Naive thymus-derived CD8-positive, alpha-beta T cell (primary cell): ENCODE measurements around the gene C4orf54. TPM values are rescaled to one million over a fixed set of nuclear protein-coding genes. Genes with fewer than 3 reads are reported as not detected.

ENCODE experiments used
- ATAC-seq, 2 donors: fragments of 150-1000 bp; cut with Tn5 transposase in 1 of 2; sonication (Bioruptor Pico), chemical (Tn5 transposase) in 1 of 2; 1 replicate in 1 of 2; 2 replicates in 1 of 2; pipeline ENCODE4 v1.10.0; 2021; ENCODE audit warnings: mild to moderate bottlenecking in 2 of 2, moderate library complexity in 2 of 2
- POLR2A ChIA-PET: fragments of 350-600 bp; sonication (Branson Sonifier 250); formaldehyde crosslinking; loops from one replicate; lab custom pipeline; 2021; ENCODE audit warnings: antibody characterized with exemption; lab: Charles Lee
- DNase-seq, 10 donors: peaks; one replicate each; pipeline versions ENCODE4 v3.0.0 to v3.0.0-alpha.2; 2020 to 2022
- H3K27ac Mint-ChIP-seq, 10 donors: one replicate each; pipeline ENCODE4 v1.8.0; 2020 to 2022; ENCODE audit warnings: mild to moderate bottlenecking in 10 of 10, mixed read lengths in 10 of 10, moderate library complexity in 4 of 10, inconsistent platforms in 1 of 10
- H3K27me3 Mint-ChIP-seq, 5 donors: one replicate each; pipeline ENCODE4 v1.8.0; 2021 to 2022; ENCODE audit warnings: mixed read lengths in 5 of 5
- H3K36me3 Mint-ChIP-seq, 3 donors: one replicate each; pipeline ENCODE4 v1.8.0; 2020 to 2022; ENCODE audit warnings: mixed read lengths in 3 of 3, mild to moderate bottlenecking in 2 of 3, inconsistent platforms in 1 of 3
- H3K4me1 Mint-ChIP-seq, 4 donors: one replicate each; pipeline ENCODE4 v1.8.0; 2021 to 2022; ENCODE audit warnings: mixed read lengths in 4 of 4
- H3K4me3 Mint-ChIP-seq, 10 donors: one replicate each; pipeline ENCODE4 v1.8.0; 2020 to 2022; ENCODE audit warnings: mild to moderate bottlenecking in 10 of 10, mixed read lengths in 10 of 10, moderate library complexity in 6 of 10, inconsistent platforms in 1 of 10
- H3K9me3 Mint-ChIP-seq, 9 donors: one replicate each; pipeline ENCODE4 v1.8.0; 2020 to 2022; ENCODE audit warnings: mixed read lengths in 9 of 9, mild to moderate bottlenecking in 3 of 9, inconsistent platforms in 1 of 9, moderate library complexity in 1 of 9
- polyA plus RNA-seq, 3 donors: library from polyadenylated mRNA; unstranded; fragments of 300-500 nt; fragmentation: Illumina TruSeq; gene quantifications; one replicate each; pipeline ENCODE4 v1.2.3, GENCODE V29; 2021
- total RNA-seq, 8 experiments: library from RNA in 2 of 8; stranded (reverse) in 2 of 8; gene quantifications; one replicate each; pipeline ENCODE4 v1.2.3 and lab custom pipeline; 2021 to 2026

The C4orf54 gene
- total and polyA plus RNA-seq, 5 experiments from 2014 or later = not detected

DNA sequence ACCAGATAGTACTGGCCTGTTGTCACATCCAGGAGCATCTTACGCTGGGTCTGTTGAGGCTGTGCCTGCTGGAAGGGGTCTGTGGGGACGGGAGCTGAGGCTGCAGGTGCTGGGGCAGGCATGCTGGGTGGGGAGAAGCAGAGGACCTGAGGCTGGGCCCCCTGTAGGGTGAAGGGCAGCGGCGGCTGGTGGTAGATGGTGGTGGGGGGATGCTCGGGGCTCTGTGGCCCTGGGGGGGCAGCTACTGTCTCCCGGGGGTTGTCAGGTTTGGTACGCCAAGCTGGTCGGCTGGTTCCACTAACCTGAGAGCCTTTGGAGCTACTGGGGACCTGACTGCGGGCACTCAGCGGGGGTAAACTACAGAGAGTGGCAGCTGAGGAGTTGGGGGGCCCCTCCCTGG, 7.8 kb downstream of the C4orf54 start:
- H3K4me3 Mint-ChIP-seq = no peak overlapping the region
- peaks cover 0 to under 1% (median 0%) of the 10 kb centered on the region in 4 donors for H3K4me1 Mint-ChIP-seq
- no peaks in the 10 kb centered on the region for H3K36me3 Mint-ChIP-seq
- POLR2A ChIA-PET = no interaction called here
- ATAC-seq (no peak), DNase-seq (no peak)
- no peak overlapping the region for H3K27ac Mint-ChIP-seq
- no peaks in the 10 kb centered on the region for H3K9me3 Mint-ChIP-seq
- peaks cover 0 to 8% (median 0%) of the 10 kb centered on the region in 5 donors for H3K27me3 Mint-ChIP-seq

DNA sequence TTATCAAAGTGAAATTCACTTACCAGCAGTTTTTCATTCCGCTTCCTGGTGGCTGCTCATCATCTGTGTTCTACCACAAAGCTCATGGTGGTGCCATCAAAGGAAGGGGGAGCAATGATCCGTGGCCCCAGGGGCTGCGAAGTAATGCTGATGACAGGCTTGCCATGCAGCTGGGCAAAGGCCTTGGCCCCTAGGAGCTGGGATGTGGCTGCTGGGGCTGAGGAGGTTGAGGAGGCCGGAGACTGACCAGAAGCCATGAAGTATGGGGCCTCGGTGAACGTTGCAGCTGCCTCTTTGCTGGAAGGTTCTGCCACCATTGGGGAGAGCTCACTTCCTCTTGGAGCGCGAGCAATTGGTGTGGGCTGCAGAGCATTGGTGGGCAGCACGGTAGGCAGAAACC, 8.4 kb downstream of the C4orf54 start:
- no peaks in the 10 kb centered on the region for H3K36me3 Mint-ChIP-seq
- peaks cover 0 to 8% (median 0%) of the 10 kb centered on the region in 5 donors for H3K27me3 Mint-ChIP-seq
- H3K4me3 Mint-ChIP-seq = no peak overlapping the region
- H3K9me3 Mint-ChIP-seq = no peaks in the 10 kb centered on the region
- POLR2A ChIA-PET = no interaction called here
- no peak for DNase-seq
- no peak overlapping the region for H3K27ac Mint-ChIP-seq
- peaks cover 0 to 2% (median 0%) of the 10 kb centered on the region in 4 donors for H3K4me1 Mint-ChIP-seq
- no peak for ATAC-seq

DNA sequence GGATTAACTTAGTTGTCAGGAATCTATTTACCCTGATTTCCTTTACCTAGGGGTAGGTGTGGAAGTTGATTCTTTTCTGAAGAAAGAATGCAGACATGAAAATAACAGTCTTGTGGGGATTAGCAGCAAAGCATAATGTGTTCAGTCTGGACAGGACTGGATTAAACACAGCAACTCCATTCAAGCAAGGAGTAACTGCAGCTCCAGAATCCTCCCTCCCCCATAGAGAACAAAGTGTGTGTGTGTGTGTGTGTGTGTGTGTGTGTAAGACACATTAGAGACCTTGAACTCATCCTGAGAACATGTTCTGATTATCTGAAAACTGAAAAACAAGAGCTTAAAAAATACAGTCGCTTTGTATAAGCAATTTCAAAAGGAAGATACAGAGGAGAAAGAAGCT, 9.3 kb downstream of the C4orf54 start:
- peaks cover 0 to 2% (median 0%) of the 10 kb centered on the region in 4 donors for H3K4me1 Mint-ChIP-seq
- POLR2A ChIA-PET = no interaction called here
- peaks cover 0 to 3% (median 0%) of the 10 kb centered on the region in 5 donors for H3K27me3 Mint-ChIP-seq
- ATAC-seq (no peak), DNase-seq (no peak)
- H3K4me3 Mint-ChIP-seq = no peak overlapping the region
- no peaks in the 10 kb centered on the region for H3K36me3 Mint-ChIP-seq
- H3K9me3 Mint-ChIP-seq = no peaks in the 10 kb centered on the region
- H3K27ac Mint-ChIP-seq = no peak overlapping the region

DNA sequence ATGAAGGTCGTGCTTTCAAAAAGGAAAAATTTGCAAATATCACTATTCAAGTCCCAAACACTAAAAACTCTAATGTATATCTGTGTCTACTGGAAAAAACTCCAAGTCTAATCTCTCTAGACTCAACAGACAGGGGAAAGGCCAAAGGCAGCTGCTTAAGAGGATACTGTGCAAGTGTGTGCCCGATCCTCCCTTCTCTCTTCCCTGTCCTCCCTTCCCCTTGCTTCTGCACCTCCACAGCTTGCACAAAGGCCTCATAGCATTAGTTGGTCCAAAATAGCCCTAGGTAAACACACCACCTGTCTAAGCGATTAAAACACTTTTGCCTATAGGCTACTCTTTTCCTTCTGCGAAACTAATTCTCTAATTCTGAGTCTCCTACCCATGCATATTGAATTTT, 10.6 kb downstream of the C4orf54 start:
- no peak overlapping the region for H3K4me3 Mint-ChIP-seq
- ATAC-seq (no peak), DNase-seq (no peak)
- peaks cover 0 to 7% (median 3%) of the 10 kb centered on the region in 5 donors for H3K27me3 Mint-ChIP-seq
- POLR2A ChIA-PET = no interaction called here
- H3K27ac Mint-ChIP-seq = peak overlapping the region in 1 of 10 donors; percentile 8
- H3K9me3 Mint-ChIP-seq = no peaks in the 10 kb centered on the region
- H3K36me3 Mint-ChIP-seq = no peaks in the 10 kb centered on the region
- H3K4me1 Mint-ChIP-seq = peaks cover 0 to 2% (median 0%) of the 10 kb centered on the region in 4 donors

DNA sequence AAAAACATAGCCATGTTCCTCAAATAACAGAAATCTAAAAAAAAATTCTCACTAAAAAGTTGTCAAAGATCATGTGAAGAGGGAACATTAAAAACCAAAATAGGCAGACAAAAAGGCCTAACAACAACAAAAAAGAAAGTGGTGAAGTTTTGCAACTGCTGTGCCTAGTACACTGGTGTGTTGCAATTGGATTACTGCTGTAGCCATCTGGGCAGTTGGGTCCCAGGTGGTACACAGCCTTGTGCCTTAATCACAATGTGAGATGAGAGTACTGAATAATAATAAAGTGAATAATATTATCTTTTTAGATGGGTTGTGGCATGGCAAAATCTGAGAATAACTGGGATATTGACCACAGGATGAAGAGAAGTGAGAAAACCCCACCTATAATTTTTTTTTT, 12.0 kb downstream of the C4orf54 start:
- POLR2A ChIA-PET = no interaction called here
- Mint-ChIP-seq H3K9me3 (no peaks in the 10 kb centered on the region), H3K27ac (peak overlapping the region in 1 of 10 donors; percentile 12), H3K27me3 (peaks cover 0 to 9% (median 5%) of the 10 kb centered on the region in 5 donors), H3K4me3 (no peak overlapping the region), H3K4me1 (peaks cover 0 to 2% (median 0%) of the 10 kb centered on the region in 4 donors), H3K36me3 (no peaks in the 10 kb centered on the region)
- DNase-seq (no peak), ATAC-seq (no peak)

DNA sequence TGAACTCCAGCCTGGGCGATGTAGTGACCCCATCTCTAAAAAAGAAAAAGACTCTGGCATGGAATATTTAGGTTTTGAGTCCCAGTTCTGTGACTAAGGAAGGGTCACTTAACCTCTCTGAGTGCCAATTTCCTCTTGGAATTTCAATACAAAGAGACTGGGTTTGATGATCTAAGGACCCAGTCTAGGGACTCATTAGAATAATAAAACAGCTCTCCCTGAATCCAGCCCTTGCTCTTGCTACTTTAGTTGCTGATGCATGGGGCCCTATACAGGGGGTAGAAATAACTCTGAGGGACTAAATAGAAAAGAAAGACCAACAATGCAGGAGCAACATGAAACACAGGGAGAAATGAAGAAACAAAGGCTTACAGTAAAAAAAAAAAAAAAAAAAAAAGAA, 12.6 kb downstream of the C4orf54 start:
- Mint-ChIP-seq H3K27me3 (peaks cover 0 to 9% (median 7%) of the 10 kb centered on the region in 5 donors), H3K9me3 (no peaks in the 10 kb centered on the region), H3K36me3 (no peaks in the 10 kb centered on the region), H3K4me1 (peaks cover 0 to 2% (median 0%) of the 10 kb centered on the region in 4 donors), H3K27ac (no peak overlapping the region), H3K4me3 (no peak overlapping the region)
- ATAC-seq (no peak), DNase-seq (no peak)
- POLR2A ChIA-PET = no interaction called here

DNA sequence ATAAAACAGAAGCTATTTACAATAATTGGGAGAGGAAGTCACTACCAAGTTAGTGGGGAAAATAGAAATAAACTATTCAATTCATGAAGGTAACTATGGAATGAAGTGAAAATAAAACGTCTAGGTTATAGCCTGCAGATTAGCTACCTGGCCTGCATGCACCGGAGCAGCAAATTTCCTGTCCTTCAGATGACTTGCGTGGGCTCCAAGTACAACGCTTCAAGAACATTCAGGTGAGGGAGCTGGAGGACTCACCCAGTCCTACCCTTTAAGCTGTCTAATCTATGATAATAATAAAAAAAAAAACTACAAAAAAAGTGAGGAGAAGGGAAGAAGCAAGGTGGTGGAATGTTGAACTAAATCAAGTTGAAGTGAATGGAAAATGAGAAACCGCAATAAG, 13.2 kb downstream of the C4orf54 start:
- no peak for DNase-seq
- POLR2A ChIA-PET = no interaction called here
- H3K4me1 Mint-ChIP-seq = peaks cover 0 to 2% (median 0%) of the 10 kb centered on the region in 4 donors
- H3K27me3 Mint-ChIP-seq = peaks cover 0 to 9% (median 5%) of the 10 kb centered on the region in 5 donors
- H3K9me3 Mint-ChIP-seq = no peaks in the 10 kb centered on the region
- no peak for ATAC-seq
- peak overlapping the region in 1 of 10 donors; percentile 40 for H3K27ac Mint-ChIP-seq
- no peaks in the 10 kb centered on the region for H3K36me3 Mint-ChIP-seq
- H3K4me3 Mint-ChIP-seq = no peak overlapping the region

DNA sequence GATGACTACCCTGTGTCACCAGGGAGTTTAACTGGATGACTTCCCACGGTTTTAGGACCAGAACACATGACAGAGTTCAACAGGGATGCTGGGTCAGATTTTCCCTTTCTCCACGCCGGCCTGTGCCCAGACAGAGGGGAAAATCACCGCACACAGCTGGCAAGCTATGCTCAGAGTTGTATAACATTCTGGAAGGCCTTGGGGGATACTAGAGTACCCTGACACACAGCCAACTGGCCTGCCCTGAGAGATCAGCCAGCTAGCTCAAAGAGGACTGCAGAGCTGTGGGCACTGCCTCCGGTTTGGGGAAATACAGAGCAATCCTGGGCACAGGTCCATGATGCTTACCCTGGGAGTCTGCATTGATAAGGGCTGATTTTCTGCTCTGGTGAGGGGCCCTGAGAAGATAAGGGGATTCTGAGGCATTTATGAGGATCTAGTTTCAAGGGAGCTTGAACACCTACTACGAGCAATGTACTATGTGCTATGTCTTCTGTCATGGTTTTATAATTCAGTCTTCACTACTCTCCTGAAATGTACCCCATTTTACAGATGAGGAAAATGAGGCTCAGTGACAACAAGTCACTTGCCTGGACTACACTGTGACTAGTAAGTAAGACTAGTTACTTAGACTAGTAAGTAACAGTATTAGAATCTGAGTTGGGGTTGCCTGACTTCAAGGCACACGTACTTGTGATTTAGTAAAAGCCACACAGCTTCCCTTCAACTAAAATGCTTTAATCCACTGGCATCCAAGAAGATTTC, 14.7 kb downstream of the C4orf54 start:
- peaks cover 0 to 2% (median 0%) of the 10 kb centered on the region in 4 donors for H3K4me1 Mint-ChIP-seq
- H3K27me3 Mint-ChIP-seq = peaks cover 0 to 9% (median 7%) of the 10 kb centered on the region in 5 donors
- no peak for ATAC-seq
- POLR2A ChIA-PET = no interaction called here
- H3K4me3 Mint-ChIP-seq = no peak overlapping the region
- H3K27ac Mint-ChIP-seq = no peak overlapping the region
- H3K36me3 Mint-ChIP-seq = no peaks in the 10 kb centered on the region
- no peak for DNase-seq
- no peaks in the 10 kb centered on the region for H3K9me3 Mint-ChIP-seq

DNA sequence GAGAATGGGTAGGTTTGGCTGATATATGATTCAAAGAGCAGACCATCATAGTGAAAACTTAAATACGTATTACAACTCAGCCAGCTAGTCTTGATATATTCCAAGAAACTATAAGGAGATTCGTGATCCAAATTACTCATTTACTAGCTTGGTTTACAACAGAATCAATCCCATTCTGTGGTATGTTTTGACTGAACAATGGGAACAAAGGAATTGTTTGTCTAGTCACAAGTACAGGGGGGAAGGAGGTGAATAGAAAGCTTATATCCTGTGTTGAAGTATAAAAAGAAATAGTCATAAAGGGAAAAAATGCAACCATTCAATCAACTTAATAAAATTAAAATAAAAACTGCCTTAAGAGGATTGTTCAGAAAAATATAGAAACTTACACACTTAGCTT, 17.0 kb downstream of the C4orf54 start:
- no peak for ATAC-seq
- Mint-ChIP-seq H3K4me1 (peaks cover 0 to 2% (median 0%) of the 10 kb centered on the region in 4 donors), H3K27me3 (peaks cover 0 to 9% (median 9%) of the 10 kb centered on the region in 5 donors), H3K27ac (no peak overlapping the region), H3K4me3 (no peak overlapping the region), H3K36me3 (no peaks in the 10 kb centered on the region), H3K9me3 (no peaks in the 10 kb centered on the region)
- DNase-seq = no peak
- POLR2A ChIA-PET = no interaction called here

DNA sequence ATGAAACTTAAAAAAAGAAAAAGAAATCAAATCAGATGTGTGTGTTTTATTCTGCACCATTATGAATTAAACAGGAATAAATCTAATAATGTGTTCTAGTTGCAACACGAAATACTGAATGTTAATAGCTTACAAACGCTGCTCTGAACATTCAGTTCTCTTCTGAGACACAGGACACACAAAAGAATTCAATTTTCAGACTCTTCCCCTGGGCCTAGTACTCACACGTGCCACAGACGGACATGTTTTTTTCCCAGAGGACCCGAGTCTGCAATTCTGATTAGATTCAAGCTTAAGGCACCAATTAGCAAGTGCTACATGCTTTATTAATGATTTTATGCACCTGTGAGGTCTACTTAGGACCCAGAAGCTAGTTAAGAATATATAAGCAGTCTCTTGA, 20.5 kb downstream of the C4orf54 start:
- DNase-seq = no peak
- no peak for ATAC-seq
- Mint-ChIP-seq H3K4me1 (no peaks in the 10 kb centered on the region), H3K36me3 (no peaks in the 10 kb centered on the region), H3K9me3 (no peaks in the 10 kb centered on the region), H3K27me3 (peaks cover 0 to 11% (median 9%) of the 10 kb centered on the region in 5 donors), H3K4me3 (no peak overlapping the region), H3K27ac (no peak overlapping the region)
- POLR2A ChIA-PET = no interaction called here

DNA sequence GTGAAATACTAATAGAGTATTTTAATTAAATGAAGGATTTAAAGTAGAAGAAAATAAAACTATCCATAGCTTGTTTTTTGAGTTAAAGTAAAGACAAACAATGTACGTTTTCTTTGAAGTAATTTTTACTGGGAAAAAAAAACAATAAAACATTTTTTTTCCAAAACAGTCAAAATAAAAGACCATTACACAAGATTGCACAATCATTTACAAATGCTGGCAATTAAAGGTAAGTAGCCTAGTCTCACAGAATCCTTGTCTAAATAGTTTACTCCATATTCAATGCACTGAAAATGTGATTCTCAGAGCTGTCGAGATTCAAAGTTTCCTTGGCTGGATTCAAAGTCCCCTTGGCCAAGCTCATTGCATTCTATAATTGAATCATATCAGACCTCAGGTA, 21.2 kb downstream of the C4orf54 start:
- Mint-ChIP-seq H3K36me3 (no peaks in the 10 kb centered on the region), H3K27me3 (peaks cover 0 to 11% (median 4%) of the 10 kb centered on the region in 5 donors), H3K4me1 (no peaks in the 10 kb centered on the region), H3K4me3 (no peak overlapping the region), H3K27ac (no peak overlapping the region), H3K9me3 (no peaks in the 10 kb centered on the region)
- no peak for ATAC-seq
- POLR2A ChIA-PET = no interaction called here
- no peak for DNase-seq

DNA sequence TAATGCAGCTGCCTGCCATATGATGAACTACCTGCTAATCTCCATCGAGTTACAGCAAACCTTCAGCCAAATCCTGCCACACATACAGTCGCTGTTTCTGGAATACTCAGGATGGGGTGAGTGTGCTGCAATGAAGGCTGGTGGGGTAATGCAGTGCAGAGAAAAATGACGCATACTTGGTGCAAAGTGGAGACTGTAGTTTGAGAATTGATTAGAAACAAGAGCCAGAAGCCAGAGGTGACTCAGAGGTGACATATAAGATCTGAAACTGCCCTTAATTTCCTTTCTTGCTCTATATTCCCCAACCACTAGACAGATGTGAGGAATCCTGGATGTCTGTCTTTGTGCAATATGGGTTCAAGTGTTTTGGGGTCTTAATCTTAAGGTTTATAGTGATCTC, 22.0 kb downstream of the C4orf54 start:
- H3K27me3 Mint-ChIP-seq = peaks cover 0 to 8% (median 4%) of the 10 kb centered on the region in 5 donors
- DNase-seq = no peak
- H3K4me1 Mint-ChIP-seq = no peaks in the 10 kb centered on the region
- no peaks in the 10 kb centered on the region for H3K36me3 Mint-ChIP-seq
- H3K4me3 Mint-ChIP-seq = no peak overlapping the region
- no peak overlapping the region for H3K27ac Mint-ChIP-seq
- POLR2A ChIA-PET = no interaction called here
- ATAC-seq = no peak
- no peaks in the 10 kb centered on the region for H3K9me3 Mint-ChIP-seq

DNA sequence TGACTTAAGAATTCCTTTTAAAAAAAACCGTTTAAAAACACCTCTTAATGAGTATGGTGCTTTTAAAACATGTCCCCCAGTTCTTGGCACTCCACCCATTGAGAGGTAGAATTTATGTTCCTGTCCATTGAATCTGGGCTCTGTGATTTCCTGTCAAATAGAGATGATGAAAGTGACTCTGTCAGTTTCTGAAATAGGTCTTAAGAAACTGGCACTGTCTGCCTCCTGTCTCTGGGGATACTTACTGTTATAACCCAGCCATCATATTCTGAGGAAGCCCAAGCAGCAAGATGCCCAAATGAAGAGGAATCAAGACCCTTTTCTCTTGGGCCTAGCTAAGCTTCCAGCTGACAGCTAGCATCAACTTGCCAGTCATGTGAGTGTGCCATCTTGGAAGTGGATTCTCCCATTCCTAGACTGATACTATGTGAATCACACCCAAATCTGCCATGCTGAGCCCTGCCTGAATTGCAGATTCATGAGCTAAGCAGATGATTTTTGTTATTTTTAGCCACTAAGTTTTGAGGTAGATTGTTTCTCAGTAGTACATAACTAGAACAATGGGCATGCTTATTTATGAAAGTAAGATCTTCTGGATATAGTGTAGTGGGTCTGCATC, 22.8 kb downstream of the C4orf54 start:
- DNase-seq (no peak), ATAC-seq (no peak)
- H3K36me3 Mint-ChIP-seq = no peaks in the 10 kb centered on the region
- H3K4me3 Mint-ChIP-seq = no peak overlapping the region
- H3K27me3 Mint-ChIP-seq = peaks cover 0 to 6% (median 4%) of the 10 kb centered on the region in 5 donors
- POLR2A ChIA-PET = no interaction called here
- peak overlapping the region in 1 of 10 donors; percentile 49 for H3K27ac Mint-ChIP-seq
- peaks cover 0 to 4% (median 2%) of the 10 kb centered on the region in 4 donors for H3K4me1 Mint-ChIP-seq
- H3K9me3 Mint-ChIP-seq = no peaks in the 10 kb centered on the region
